Pancreas (tissue), 10 donors: ENCODE measurements around the gene MAP3K19. TPM values are rescaled to one million over a fixed set of nuclear protein-coding genes. Genes with fewer than 3 reads are reported as not detected.
A peak's percentile ranks its signal among the peaks of the same experiment; 100 is the strongest.

Experiments
- ATAC-seq, 4 donors: fragments of 200-7000 bp; cut with Tn5 transposase; one replicate each; pipeline versions ENCODE4 v1.8.0 to v1.9.1; 2020; ENCODE audit warnings: mild to moderate bottlenecking in 4 of 4, moderate library complexity in 4 of 4
- DNase-seq, 6 donors: peaks; one replicate each; pipeline ENCODE4 v3.0.0-alpha.2; 2020
- FAIRE-seq: peaks from 2 replicates; lab custom pipeline; 2012; peaks lifted over from hg19 to GRCh38; lab: Jason Lieb, UNC
- H3K27ac ChIP-seq, 4 donors: fragments of 200-600 bp; sonication (generic); 1 replicate in 3 of 4; 2 replicates in 1 of 4; pipeline versions ENCODE4 v1.5.0 to v1.8.0; 2020
- H3K27me3 ChIP-seq, 4 donors: fragments of 200-600 bp; one replicate each; pipeline ENCODE4 v1.8.0; 2021
- H3K36me3 ChIP-seq, 3 donors: fragments of 200-600 bp; sonication (generic) in 1 of 3; one replicate each; pipeline versions ENCODE4 v1.5.0 to v1.8.0; 2020 to 2021
- H3K4me1 ChIP-seq, 3 donors: fragments of 200-600 bp; one replicate each; pipeline ENCODE4 v1.8.0; 2021
- H3K4me3 ChIP-seq, 4 donors: fragments of 200-600 bp; sonication (generic) in 2 of 4; one replicate each; pipeline versions ENCODE4 v1.5.0 to v1.8.0; 2020 to 2021
- H3K9me3 ChIP-seq, 4 donors: fragments of 200-600 bp; one replicate each; pipeline ENCODE4 v1.8.0; 2021
- WGBS, 2 donors: extraction: QIAGEN DNeasy Blood & Tissue Kit; methylation state at CpG; one replicate each; pipeline ENCODE4 v1.1.7; 2013; 5-methylcytosine and 5-hydroxymethylcytosine counted together
- intact Hi-C, 3 donors: fragments of 100-400 bp; cut with DNase I; formaldehyde crosslinking; loops; one replicate each; pipeline versions ENCODE4 v1.11.1 to v1.14.2; 2022
- polyA plus RNA-seq, 2 donors: library from polyadenylated mRNA; stranded (reverse); fragments of 200-250 nt; gene quantifications; one replicate each; pipeline ENCODE4 v1.2.3, GENCODE V29; 2013
- total RNA-seq, 6 donors: library from RNA; stranded (reverse); fragmentation: NEBNext Ultra II Directional in 4 of 6; extraction: Animal tissue kit (Norgen Biotek cat#: 25700) in 4 of 6; gene quantifications; one replicate each; pipeline versions ENCODE4 v1.2.1 to v1.2.4, GENCODE V29; 2021 to 2023
- TF ChIP-seq, protein P1 (sequence below), 4 donors: fragments of 200-600 bp; sonication (generic) in 3 of 4; IDR thresholded peaks; one replicate each; pipeline versions ENCODE4 v1.5.0 to v1.8.0; 2021; ENCODE audit warnings: antibody characterized with exemption in 4 of 4
- donor health status: healthy with polysubstance abuse.
- donor health status: DM: no; HTN: no; CAD: no; lungs with moderate emphysema.
- donor health status: DM: no; HTN: no; CAD: no.
- donor health status: control.
- donor health status: control.
- donor health status: Bipolar disorder and iron deficiency.
- donor health status: DM: yes; HTN: yes; CAD: no.
- donor health status: DM: no; HTN: no; CAD: no.
- donor health status: DM: no; HTN: no; CAD: no.
- donor health status: DM: yes; HTN: yes; CAD: no.

The MAP3K19 gene
- total and polyA plus RNA-seq, 8 donors = not detected

DNA sequence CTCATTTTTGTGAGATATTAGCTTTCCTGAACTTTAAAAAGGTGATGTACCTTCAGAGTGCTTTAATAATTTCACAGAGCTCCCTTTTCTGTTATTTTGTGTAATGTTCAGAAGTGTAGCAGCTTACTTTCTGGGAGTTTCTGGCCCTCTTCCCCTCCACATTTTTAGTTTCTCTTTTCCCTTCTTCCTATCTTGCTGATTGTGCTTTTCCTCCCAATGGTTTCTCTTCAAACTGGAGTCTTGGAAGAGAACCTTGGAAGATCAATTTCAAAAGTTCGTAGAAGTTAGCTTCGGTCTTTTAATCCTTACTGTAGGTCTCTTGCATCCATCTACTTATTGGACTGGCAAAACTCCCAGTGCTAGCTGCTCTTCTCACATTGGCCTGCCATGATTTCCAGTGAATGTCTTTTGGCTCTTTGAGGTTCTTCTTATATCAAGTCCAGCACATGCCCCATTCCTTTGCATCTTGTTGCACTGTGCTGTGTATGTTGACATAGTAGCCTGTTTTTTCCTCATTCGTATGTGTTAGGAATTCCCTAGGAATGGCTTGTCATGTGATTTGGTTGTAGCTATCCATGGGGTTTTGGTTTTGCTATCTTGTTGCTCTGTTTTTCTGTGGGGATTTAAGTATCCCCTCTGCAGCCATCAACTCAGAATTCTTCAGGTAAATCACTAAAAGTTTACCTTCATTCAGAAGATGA is 120.9 kb downstream of the MAP3K19 start:
- Histone ChIP-seq H3K4me3 (no peak overlapping the region), H3K27me3 (no peaks in the 10 kb centered on the region), H3K36me3 (peaks cover 0 to 8% (median 0%) of the 10 kb centered on the region in 3 donors), H3K9me3 (no peaks in the 10 kb centered on the region), H3K4me1 (peaks cover 27 to 56% (median 54%) of the 10 kb centered on the region in 3 donors), H3K27ac (peak overlapping the region in 2 of 4 donors; percentile 0 to 2)
- peak in 3 of 4 donors; percentile 12 to 54 (median 37) for ATAC-seq
- TF ChIP-seq, protein P1, sequence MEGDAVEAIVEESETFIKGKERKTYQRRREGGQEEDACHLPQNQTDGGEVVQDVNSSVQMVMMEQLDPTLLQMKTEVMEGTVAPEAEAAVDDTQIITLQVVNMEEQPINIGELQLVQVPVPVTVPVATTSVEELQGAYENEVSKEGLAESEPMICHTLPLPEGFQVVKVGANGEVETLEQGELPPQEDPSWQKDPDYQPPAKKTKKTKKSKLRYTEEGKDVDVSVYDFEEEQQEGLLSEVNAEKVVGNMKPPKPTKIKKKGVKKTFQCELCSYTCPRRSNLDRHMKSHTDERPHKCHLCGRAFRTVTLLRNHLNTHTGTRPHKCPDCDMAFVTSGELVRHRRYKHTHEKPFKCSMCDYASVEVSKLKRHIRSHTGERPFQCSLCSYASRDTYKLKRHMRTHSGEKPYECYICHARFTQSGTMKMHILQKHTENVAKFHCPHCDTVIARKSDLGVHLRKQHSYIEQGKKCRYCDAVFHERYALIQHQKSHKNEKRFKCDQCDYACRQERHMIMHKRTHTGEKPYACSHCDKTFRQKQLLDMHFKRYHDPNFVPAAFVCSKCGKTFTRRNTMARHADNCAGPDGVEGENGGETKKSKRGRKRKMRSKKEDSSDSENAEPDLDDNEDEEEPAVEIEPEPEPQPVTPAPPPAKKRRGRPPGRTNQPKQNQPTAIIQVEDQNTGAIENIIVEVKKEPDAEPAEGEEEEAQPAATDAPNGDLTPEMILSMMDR (IDR thresholded peaks at IDR 0.05) = no peak
- no peak for FAIRE-seq
- intact Hi-C loops = no loop called here
- 55% methylated on average over 3 of the region's 3 CpGs for WGBS, 2 donors
- DNase-seq = no peak

DNA sequence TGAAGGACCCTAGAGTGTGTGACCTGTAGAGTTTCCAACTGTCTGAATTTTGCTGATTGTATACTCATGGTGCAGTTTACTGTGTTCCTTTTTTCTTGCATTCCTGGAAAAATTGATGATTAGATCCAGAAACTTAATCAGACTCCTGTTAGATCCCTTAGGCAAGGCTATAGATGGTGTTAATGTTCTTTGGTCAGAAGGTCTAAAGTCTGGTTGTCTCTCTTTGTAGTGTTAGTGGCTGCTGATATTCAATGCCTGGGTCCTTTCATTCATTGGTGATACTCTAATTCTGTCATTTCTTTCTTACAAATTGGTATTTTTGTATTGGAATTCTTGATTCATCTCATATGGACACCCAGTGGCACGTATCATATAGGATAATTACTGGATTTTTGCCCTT is 122.3 kb downstream of the MAP3K19 start:
- no peak overlapping the region for H3K27ac ChIP-seq
- H3K4me3 ChIP-seq = no peak overlapping the region
- H3K27me3 ChIP-seq = no peaks in the 10 kb centered on the region
- WGBS, 2 donors = 94 to 100% methylated on average over 1 of the region's 1 CpG
- peaks cover 32 to 59% (median 57%) of the 10 kb centered on the region in 3 donors for H3K4me1 ChIP-seq
- FAIRE-seq = no peak
- intact Hi-C loops = no loop called here
- ATAC-seq = no peak
- peaks cover 0 to 8% (median 0%) of the 10 kb centered on the region in 3 donors for H3K36me3 ChIP-seq
- TF ChIP-seq, protein P1 (IDR thresholded peaks at IDR 0.05) = no peak
- H3K9me3 ChIP-seq = no peaks in the 10 kb centered on the region
- DNase-seq = no peak

DNA sequence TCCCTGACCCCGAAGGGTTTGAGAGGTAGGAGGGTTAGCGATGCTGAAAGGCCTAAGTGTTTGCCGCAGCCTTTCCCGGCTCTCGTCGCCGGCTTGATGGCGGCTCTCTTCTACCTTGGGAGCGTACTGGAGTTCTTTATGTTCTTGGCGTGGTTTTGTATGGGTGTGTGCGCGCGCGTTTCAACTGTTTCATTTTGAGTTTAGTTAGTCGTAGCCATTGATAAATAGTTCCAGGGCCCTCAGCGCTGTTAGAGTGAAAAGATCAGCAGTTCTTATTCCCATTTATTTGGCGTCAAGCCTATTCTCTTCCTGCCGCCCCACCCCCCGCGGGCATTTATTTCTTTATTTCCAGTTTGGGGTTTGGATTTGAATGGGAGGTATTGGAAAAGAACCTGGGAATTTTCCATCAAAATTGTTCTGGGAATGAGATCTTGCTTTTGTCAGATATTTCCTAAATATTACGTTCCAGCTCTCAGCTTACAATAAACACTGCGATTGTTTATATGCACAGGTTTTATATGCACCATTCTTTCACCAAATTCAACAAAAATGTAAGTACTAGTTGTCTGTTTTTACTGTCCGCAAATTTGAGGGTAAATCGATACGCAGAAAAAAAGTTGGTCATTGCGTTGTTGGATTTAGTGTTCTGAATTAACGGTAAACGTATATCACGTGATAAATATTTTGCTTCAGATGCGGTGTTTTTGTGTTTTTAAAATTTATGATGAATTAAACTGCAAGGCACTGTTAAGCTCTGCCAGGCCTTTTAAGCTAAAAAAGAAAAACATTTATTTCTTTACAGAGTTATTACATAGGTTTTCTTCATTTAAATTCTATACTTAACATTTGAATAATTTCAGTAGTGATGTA is 127.7 kb downstream of the MAP3K19 start:
- Histone ChIP-seq H3K27me3 (no peaks in the 10 kb centered on the region), H3K4me1 (peaks cover 17 to 35% (median 31%) of the 10 kb centered on the region in 3 donors), H3K27ac (peak overlapping the region; percentile 95 to 99 (median 96)), H3K4me3 (peak overlapping the region; percentile 62 to 92 (median 88)), H3K9me3 (no peaks in the 10 kb centered on the region), H3K36me3 (peaks cover 0 to 7% (median 0%) of the 10 kb centered on the region in 3 donors)
- TF ChIP-seq, protein P1 (IDR thresholded peaks at IDR 0.05) = no peak
- DNase-seq (peak in 1 of 6 donors; percentile 32), FAIRE-seq (no peak), ATAC-seq (peak; percentile 1 to 6 (median 4))
- intact Hi-C loops = no loop called here
- 0 to 1% methylated on average over 30 of the region's 30 CpGs for WGBS, 2 donors

DNA sequence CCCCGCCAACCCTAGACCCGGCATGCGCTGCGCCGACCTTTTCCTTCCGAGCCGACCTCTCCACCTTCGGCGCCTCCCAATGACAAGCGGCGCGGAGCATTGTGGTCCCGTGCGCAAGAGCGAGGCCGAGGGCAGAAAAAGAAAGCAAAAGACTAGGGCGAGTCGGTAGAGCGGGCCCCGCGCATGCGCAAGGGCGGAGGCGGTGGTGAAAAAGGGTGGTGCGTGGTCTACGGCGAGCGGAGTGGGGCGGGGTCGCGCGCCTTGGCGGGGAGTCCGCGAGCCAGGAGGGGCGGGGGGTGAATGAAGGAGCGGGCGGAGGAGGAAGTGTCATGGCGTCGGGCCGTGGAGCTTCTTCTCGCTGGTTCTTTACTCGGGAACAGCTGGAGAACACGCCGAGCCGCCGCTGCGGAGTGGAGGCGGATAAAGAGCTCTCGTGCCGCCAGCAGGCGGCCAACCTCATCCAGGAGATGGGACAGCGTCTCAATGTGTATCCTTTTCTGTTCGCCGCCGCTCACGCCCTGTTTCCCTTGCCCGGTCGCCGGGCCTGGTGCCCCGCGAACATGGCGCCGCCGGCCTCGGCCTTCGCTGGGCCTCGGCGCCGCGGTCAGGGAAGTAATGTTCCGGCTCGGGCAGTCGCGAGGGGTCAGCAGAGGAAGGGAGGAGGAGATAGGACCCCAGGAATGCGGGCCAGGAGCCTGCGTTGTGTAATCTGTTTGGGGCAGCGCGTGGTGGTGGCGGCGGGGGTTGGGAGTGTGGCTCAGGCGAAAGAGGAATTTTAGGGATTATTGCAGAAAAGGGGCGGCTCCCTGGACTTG is 128.5 kb downstream of the MAP3K19 start, which contains the start of gene CCNT2:
TSS of gene CCNT2 (plus strand) at position 297 of the 815 bp plus-strand sequence. CDS start at position 330, 33 bp downstream.
- intact Hi-C loops = no loop called here
- Histone ChIP-seq H3K27ac (peak within 1 kb of the TSS; percentile 95 to 99 (median 96)), H3K27me3 (no peaks in the 10 kb centered on the region), H3K4me3 (peak within 1 kb of the TSS; percentile 62 to 92 (median 88)), H3K36me3 (no peaks in the 10 kb centered on the region), H3K4me1 (peaks cover 17 to 35% (median 27%) of the 10 kb centered on the region in 3 donors), H3K9me3 (no peaks in the 10 kb centered on the region)
- FAIRE-seq (no peak), ATAC-seq (peak; percentile 87 to 94 (median 89)), DNase-seq (peak; percentile 99 to 100 (median 100))
- WGBS, 2 donors = 0% methylated on average over 78 to 83 of the region's 83 CpGs
- TF ChIP-seq, protein P1 (IDR thresholded peaks at IDR 0.05) = no peak
